IMR-90 (cell line): Measurements from ENCODE around the gene NR0B2.

ENCODE experiments used
- CEBPB ChIP-seq: IDR thresholded peaks from 2 replicates; pipeline ENCODE4 v1.6.1; 2012; ENCODE audit warnings: low read depth, low read length, improper control_type of control experiment
- CTCF ChIP-seq: conservative IDR thresholded peaks from 2 replicates; pipeline ENCODE4 v1.5.1; 2012; ENCODE audit warnings: mild to moderate bottlenecking, low read depth, low read length, improper control_type of control experiment
- MAFK ChIP-seq: IDR thresholded peaks from 2 replicates; pipeline ENCODE4 v1.6.1; 2012; ENCODE audit warnings: low read depth, low read length, improper control_type of control experiment
- MAZ ChIP-seq: IDR thresholded peaks from 2 replicates; pipeline ENCODE4 v1.6.1; 2012; ENCODE audit warnings: low read depth, mild to moderate bottlenecking, low read length, improper control_type of control experiment, moderate library complexity, borderline replicate concordance
- SMC3 ChIP-seq: fragments of 150-350 bp; IDR thresholded peaks from 2 replicates; pipeline ENCODE4 v1.6.1; 2016; ENCODE audit warnings: low read depth, mild to moderate bottlenecking, antibody characterized with exemption, low read length, moderate library complexity

GRCh38 chr1:26864610-26865480 is 48.9 kb downstream of the NR0B2 start:
- TF ChIP-seq MAZ (peak; percentile 64; the same call in 1 of the 2 replicates), SMC3 (no peak), CTCF (no peak), CEBPB (no peak), MAFK (no peak)
